HG03342 (cell line): ENCODE data around the gene HUNK.
"Not testable (repeated sequence)": the region's sequence is repeated elsewhere in the genome, so short reads cannot be mapped to it uniquely, and the experiment has no call there.

Experiments used
- ATAC-seq: cut with Tn5 transposase; IDR thresholded peaks from one replicate; pipeline ENCODE4 v1.9.1; 2021; ENCODE audit warnings: mild to moderate bottlenecking, moderate library complexity; ENCODE audit not compliant: unreplicated experiment

Gene HUNK

GRCh38 chr21:31872452-31873274, at the start of gene HUNK:
TSS of gene HUNK (plus strand) at chr21:31873020. CDS start at chr21:31873675, 655 bp downstream.
- no peak for ATAC-seq

DNA sequence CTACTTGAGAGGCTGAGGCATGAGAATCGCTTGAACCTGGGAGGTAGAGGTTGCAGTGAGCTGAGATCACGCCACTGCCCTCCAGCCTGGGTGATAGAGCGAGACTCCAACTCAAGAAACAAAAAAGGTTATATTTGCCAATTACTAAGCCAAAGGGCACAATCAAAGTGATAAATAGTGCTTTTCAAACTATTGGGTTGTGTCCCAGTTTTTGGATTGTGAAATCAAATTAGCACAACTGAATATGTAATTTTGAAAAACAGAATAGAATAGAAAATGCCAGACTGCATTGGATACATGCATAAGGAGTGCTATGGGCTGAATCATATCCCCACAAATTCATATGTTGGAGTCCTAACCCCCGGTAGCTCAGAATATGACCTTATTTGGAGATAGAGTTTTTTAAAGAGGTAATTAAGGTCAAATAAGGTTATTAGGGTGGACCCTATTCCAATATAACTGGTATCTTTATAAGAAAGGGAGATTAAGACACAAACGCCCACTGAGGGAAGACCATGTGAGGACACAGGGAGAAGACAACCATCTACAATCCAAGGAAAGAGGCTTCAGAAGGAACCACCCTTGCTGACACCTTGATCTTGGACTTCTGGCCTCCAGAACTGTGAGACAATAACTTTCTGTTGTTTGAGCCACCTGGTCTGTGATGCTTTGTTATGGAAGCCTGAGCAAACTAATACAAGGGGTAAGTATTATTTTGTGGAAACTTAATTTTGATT, 42.9 kb upstream of the HUNK start:
- ATAC-seq, result no peak

DNA sequence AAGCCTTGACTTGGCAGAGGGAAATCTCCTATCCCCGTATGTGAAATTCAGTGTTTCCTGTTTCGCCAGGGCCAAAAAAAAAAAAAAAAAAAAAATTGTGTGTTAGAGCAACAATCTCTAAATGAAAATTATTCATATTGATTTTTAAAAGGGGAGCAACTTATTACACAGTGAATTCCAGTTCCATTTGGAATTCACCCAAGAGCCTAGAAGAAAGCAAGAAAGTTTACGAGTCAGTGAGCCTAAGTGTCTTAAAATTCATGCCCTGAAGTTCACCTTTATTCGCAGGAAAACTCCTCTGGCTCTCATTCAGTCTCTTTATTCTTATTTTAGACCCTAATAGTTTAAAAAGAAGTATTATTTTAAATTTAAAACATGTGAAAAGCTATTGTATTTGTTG, 42.1 kb upstream of the HUNK start:
- ATAC-seq, result no peak

DNA sequence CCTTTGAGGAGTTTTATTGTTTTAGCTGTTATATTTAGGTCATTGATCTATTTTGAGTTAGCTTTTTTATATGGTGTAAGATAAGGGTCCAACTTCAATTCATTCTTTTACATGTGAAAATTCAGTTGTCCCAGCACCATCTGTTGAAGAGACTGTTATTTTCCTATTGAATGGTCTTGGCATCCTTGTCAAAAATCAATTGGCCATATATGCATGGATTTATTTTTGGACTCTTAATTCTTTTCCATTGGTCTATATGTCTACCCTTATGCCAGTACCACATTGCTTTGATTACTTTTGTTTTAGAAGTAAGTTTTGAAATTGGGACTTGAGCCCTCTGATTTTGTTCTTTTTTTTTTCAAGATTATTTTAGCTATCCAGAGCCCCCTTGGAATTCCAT, 35.8 kb upstream of the HUNK start:
- no peak for ATAC-seq

GRCh38 chr21:31837618-31838390, 35.0 kb upstream of the HUNK start:
- peak; percentile 82 for ATAC-seq

DNA sequence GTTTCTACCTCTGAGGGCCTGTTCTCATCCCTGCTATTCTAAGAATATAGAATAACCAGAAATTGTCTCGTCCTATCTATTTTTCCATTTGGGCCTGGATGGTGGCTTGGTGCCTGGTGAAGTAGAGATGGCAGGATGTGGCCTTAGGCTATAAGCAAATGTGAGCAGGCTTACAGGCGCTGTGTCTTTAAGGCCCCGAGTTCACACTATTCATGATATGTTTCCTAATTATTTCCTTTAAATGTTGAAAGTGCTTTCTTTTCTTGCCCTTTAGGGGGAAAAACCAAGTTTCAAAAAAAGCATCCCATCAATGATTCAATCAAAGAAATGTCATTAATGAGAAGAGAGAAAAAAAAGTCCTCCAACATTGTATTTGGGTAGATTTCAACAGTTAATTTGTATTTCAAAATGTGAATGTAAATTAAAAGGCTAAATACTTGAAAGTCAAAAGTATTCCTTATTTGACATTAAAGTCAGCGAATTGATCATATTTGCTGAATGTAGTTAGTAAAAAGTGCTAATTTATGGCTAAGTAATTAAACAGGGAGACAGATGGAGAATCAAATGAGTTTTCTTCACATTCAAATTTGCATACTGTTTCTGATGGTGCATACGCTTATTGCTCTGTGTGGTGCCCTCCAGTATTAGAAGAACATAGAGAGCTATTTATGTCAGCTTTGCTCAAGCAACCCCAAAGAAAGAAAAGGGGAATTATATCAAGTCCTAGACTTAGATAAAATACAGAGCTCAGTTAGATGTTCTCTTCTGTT, 34.0 kb upstream of the HUNK start:
- no peak for ATAC-seq

DNA sequence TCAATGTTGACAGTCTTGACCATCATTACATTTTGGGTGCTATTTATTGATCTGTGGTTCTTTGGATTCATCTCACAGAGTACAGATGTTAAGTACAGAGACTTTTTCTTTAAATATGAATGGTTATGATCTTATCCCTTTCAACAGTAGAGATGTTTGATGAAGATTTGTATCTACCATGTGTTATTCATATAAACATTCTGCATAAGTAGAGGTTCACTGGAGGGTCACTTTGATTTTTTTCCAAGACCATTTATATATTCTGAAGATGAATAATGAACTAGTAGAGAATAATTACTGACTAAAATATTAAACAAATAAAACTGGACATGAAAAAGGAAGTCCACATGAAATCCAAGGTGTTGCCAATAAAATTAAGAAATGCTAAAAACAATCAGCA, 28.6 kb upstream of the HUNK start:
- no peak for ATAC-seq

DNA sequence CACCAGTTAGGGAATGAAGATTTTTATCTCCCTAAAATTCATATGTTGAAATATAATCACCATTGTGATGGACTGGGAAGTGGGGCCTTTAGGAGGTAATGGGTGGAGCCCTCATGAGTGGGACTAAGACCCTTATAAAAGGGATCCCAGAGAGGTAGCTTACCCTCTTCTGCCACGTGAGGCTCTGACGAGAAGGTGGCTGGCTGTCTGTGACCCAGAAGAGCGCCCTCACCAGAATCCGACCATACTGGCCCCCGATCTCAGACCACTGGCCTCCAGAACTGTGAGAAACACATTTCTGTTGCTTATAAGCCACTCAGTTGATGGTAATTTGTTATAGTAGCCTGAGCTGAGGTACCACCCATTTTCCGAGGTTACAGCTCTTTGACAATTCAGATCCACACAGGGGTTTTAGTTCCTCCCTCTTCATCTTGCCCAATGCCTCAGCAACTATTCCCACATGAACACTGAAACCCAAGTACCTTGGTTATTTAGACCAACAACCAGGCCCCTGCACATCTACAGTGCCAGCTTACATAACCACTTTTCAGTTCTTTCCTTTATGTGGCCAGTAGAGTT, 27.6 kb upstream of the HUNK start:
- no peak for ATAC-seq

- no peak for ATAC-seq
Measured at GRCh38 chr21:31846690-31847089, 26.1 kb upstream of the HUNK start.

DNA sequence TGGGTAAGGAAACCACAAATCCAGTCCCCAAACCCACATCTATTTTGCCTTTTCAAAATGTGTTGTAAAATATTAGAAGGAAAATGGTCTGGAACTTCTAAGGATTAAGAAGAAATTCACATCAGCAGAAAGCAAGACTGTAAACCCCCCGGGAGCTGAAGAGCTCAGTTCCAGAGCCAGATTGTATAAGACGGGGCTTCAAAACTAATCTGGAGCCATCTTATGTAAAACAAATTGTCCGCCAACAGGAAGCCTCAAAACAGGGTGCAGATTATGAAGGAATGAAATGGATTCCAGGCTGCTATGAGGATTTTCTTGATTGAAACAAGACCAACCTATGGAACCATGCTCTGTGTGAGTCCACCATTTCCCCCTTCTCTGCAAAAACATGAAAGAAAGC, 25.1 kb upstream of the HUNK start:
- ATAC-seq, result no peak

DNA sequence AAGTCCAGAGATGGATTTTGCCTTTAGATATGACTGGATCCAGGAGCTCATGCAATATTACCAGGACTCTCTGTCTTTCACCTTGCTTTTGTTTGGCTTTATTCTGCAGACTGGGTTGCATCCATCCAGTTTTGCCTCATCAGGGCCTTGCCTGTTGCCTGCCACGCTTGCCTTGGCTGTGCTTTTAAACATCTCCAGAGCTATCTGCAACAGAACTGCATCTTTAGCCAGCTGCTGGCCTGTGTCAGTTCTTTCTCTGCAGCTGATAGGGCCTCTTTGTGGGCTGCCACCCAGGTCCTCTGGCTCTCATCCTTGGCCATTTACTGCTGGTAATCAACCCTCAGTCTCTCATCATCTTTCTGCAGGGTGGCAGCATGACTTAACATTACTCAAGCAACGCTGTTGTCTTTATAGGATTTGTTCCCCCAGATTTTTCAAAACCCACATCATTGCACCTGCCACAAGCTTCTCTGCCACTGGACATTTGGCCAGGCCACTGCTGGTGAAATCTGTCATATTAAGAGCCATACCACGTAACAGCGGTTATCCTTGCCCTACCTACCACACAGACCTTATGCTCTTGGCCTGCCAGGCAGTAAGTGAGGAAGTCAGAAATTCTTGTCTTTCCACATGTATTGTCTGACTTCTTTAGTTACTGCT, 24.4 kb upstream of the HUNK start:
- no peak for ATAC-seq

DNA sequence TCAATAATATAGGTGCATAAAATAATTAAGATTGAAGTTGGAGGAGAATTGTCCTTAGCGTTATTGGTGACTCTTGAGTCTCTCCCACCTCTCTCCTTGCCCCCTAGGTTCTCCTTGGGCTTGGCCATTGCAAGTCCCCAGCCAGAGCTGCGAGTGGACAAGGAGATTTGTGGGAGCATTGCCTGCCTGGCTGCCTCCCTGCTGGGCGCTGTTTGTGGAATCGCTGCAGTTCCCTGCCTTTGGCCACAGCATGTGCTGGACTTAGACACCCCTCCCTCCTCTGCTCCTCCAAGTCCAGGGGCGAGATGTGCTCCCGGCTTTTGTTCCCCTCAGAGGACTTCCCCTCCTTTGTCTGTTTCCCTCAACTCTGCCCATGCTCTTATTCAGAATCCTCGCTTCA, 21.9 kb upstream of the HUNK start:
- ATAC-seq, result no peak

DNA sequence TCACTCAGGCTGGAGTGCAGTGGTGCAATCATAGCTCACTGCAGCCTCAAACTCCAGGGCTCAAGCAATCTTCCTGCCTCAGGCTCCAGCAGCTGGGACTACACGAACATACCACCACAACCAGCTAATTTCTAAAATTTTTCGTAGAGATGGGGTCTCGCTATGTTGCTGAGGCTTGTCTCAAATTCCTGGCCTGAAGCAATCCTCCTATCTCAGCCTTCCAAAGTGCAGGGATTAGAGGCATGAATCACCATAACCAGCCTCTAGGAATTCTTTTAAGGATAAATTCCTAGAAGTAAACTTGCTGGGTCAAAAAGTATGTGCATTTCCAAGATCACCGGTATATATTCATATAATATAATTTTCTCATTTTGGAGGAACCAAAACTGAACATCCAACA, 17.6 kb upstream of the HUNK start:
- no peak for ATAC-seq

DNA sequence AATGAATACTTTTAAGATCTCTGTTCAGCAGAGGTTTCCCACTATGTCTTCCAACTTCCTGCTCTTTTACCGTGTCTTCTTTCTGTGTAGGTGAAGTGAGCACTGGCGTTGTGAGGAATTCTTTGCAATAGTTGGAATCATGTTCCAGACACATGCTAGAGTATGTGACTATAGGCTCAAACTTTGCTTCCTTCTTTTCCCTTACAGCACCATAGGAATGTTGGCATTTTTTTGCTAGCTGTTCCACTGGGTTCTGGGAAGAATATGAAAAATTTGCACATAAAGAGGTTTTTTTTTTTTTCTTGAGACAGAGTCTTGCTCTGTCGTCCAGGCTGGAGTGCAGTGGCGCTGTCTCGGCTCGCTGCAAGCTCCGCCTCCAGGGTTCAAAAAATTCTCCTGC, 15.7 kb upstream of the HUNK start:
- no peak for ATAC-seq

DNA sequence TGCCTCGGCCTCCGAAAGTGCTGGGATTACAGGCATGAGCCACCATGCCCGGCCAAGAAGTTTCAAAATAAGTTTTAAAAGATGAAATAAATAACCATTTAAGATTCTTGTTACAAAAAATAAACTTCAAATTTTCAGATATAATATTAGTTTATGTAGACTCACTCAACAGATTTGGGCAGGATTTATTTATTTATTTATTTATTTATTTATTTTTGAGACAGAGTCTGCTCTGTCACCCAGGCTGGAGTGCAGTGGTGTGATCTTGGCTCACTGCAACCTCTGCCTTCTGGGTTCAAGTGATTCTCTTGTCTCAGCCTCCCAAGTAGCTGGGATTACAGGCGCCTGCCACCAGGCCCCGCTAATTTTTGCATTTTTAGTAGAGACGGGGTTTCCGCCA, 15.2 kb upstream of the HUNK start:
- ATAC-seq, result not testable (repeated sequence)

DNA sequence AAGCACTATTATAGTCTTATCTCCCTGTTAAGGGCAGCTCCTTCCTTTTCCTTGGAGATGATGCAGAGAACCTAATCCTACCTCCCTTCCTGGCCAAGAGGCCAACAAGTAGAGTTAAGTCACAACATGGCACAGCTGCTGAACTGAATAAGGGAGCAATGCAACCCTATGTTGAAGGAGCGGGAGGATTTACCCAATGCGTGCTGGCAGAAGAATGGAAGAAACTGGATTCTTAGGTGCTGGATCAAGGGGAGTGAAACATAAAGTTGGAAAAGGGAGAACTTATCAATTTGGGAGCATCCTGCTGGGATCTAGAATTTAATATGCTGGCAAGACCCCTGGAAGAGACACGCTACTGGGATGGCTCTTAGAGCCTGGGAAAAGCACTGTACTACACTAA, 12.0 kb upstream of the HUNK start:
- ATAC-seq, result no peak

DNA sequence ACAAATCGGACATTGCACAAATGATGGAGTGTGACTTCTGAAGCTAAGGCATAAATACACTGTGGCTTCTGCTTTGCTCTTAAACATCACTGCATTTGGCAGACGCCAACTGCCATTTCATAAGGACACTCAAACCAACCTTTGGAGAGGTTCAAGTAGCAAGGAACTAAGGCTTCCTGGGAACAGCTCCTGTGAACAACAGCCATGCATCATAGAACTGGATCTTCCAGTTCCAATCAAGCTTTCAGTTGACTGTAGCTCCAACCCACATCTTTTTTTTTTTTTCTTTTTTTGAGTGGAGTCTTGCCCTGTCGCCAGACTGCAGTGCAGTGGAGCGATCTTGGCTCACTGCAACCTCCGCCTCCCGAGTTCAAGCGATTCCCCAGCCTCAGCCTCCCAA, 10.7 kb upstream of the HUNK start:
- ATAC-seq, result no peak

GRCh38 chr21:31865429-31865970, 7.3 kb upstream of the HUNK start:
- ATAC-seq, result no peak

DNA sequence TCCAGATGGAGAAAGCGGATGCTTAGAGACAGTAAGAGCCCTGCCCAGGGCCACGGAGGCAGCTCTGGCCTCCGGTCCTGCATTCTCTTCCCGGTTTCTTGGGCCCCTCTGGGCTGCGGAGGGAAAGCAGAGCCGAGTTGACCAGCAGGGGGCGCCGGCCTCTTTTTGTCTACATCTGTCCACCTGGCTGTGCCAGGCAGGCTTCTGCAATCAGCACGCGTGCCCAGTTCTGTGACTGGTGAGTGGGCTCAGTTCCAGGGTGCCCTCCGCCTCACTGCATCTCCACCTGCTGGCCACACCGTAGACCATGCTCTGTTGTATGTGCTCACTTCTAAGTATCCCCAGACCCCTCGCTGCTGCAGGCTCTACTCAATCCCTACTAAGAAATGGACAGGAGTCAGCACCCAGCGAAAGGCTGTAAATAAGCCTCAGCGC, 6.7 kb upstream of the HUNK start:
- ATAC-seq, result peak; percentile 74

DNA sequence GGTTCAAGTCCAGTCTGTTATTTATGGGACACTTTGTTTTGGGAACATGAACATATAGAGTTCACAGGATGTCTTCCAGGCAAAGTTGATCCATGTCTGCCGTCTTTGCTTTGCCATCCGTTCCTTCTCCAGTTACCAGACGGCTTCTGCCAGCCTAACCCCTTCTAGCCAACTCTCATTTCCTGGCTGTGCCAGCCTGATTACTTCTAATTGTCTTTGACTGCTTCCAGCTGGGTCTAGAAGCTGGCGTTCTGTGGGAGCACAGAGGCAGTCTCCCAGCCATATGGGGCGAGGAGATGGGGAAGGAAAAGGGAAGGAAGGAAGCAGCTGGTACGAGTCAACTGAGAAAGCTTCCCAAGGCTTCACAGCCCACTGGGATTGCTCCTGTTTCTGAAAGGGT, 3.1 kb upstream of the HUNK start:
- no peak for ATAC-seq
